IPS DF 6.9 (cell line): Measurements from ENCODE around the gene ZNF470.
A peak's percentile ranks its signal among the peaks of the same experiment; 100 is the strongest.

Experiments
- DNase-seq: peaks from one replicate; pipeline ENCODE4 v3.0.0-alpha.2; 2013; ENCODE audit warnings: low read depth, low spot score
- H3K27ac ChIP-seq: one replicate; pipeline ENCODE4 v1.5.1; 2013; ENCODE audit warnings: low read length, control low read depth
- H3K27me3 ChIP-seq: 2 replicates; pipeline ENCODE4 v1.6.1; 2013; ENCODE audit warnings: mild to moderate bottlenecking, low read length; ENCODE audit not compliant: control insufficient read depth, insufficient read depth
- H3K36me3 ChIP-seq: 2 replicates; pipeline ENCODE4 v1.6.1; 2013; ENCODE audit warnings: low read length; ENCODE audit not compliant: control insufficient read depth, insufficient read depth
- H3K4me1 ChIP-seq: 2 replicates; pipeline ENCODE4 v1.6.1; 2013; ENCODE audit warnings: low read length; ENCODE audit not compliant: control insufficient read depth, insufficient read depth
- H3K4me3 ChIP-seq: 2 replicates; pipeline ENCODE4 v1.5.1; 2013; ENCODE audit warnings: mild to moderate bottlenecking, low read length
- H3K9me3 ChIP-seq: 2 replicates; pipeline ENCODE4 v1.6.1; 2013; ENCODE audit warnings: low read length, inconsistent platforms; ENCODE audit not compliant: control insufficient read depth, insufficient read depth
- WGBS: extraction: QIAGEN DNeasy Blood & Tissue Kit; methylation state at CpG from one replicate; pipeline ENCODE4 v1.1.7; 2013; ENCODE audit warnings: mixed read lengths, missing lambda C conversion rate; ENCODE audit not compliant: insufficient read length, insufficient coverage; 5-methylcytosine and 5-hydroxymethylcytosine counted together

Gene ZNF470

GRCh38 chr19:56637976-56638555 lies 70.8 kb downstream of the ZNF470 start:
- H3K27ac ChIP-seq, result no peak overlapping the region
- no peak overlapping the region for H3K4me3 ChIP-seq
- WGBS, result no CpG with 5 or more reads among the region's 21 CpGs
- peak; percentile 50 for DNase-seq
- no peaks in the 10 kb centered on the region for H3K36me3 ChIP-seq
- peaks cover 2% of the 10 kb centered on the region for H3K9me3 ChIP-seq
- no peaks in the 10 kb centered on the region for H3K4me1 ChIP-seq
- H3K27me3 ChIP-seq, result no peaks in the 10 kb centered on the region
